Esophagus (tissue), 2 donors: ENCODE results near the gene SLC26A8. TPM values are rescaled to one million over a fixed set of nuclear protein-coding genes. Genes with fewer than 3 reads are reported as not detected.
"Not testable (repeated sequence)": the region's sequence is repeated elsewhere in the genome, so short reads cannot be mapped to it uniquely, and the experiment has no call there.

Source experiments
- H3K27ac ChIP-seq, 2 donors: one replicate each; pipeline ENCODE4 v1.5.1; 2013; ENCODE audit warnings: low read depth in 2 of 2, mild to moderate bottlenecking in 2 of 2, inconsistent platforms in 1 of 2, low read length in 1 of 2, moderate library complexity in 1 of 2
- H3K27me3 ChIP-seq, 2 donors: one replicate each; pipeline ENCODE4 v1.6.1; 2013; ENCODE audit warnings: low read length in 2 of 2, control low read depth in 1 of 2, mild to moderate bottlenecking in 1 of 2; ENCODE audit not compliant: insufficient read depth in 2 of 2, control insufficient read depth in 1 of 2
- H3K36me3 ChIP-seq, 2 donors: one replicate each; pipeline ENCODE4 v1.6.1; 2013; ENCODE audit warnings: low read length in 1 of 2; ENCODE audit not compliant: control insufficient read depth in 2 of 2, insufficient read depth in 2 of 2
- H3K4me1 ChIP-seq, 2 donors: one replicate each; pipeline ENCODE4 v1.6.1; 2013; ENCODE audit warnings: low read length in 1 of 2; ENCODE audit not compliant: control insufficient read depth in 2 of 2, insufficient read depth in 2 of 2
- H3K4me3 ChIP-seq, 2 donors: one replicate each; pipeline ENCODE4 v1.5.1; 2013; ENCODE audit warnings: low read length in 2 of 2, mild to moderate bottlenecking in 2 of 2, low read depth in 1 of 2, moderate library complexity in 1 of 2
- H3K9me3 ChIP-seq, 2 donors: one replicate each; pipeline ENCODE4 v1.6.1; 2013; ENCODE audit warnings: mild to moderate bottlenecking in 2 of 2, low read depth in 1 of 2, low read length in 1 of 2, moderate library complexity in 1 of 2; ENCODE audit not compliant: control insufficient read depth in 2 of 2, insufficient read depth in 1 of 2
- WGBS, 2 donors: extraction: QIAGEN DNeasy Blood & Tissue Kit; methylation state at CpG; one replicate each; pipeline ENCODE4 v1.1.7; 2013; 5-methylcytosine and 5-hydroxymethylcytosine counted together
- polyA plus RNA-seq, 2 donors: library from polyadenylated mRNA; stranded (reverse); fragments of 200-250 nt; gene quantifications; one replicate each; pipeline ENCODE4 v1.2.3, GENCODE V29; 2013
- donor health status: healthy with polysubstance abuse.
- donor health status: Bipolar disorder and iron deficiency.

The SLC26A8 gene
- polyA plus RNA-seq, 2 donors = 0.04 TPM; not detected in 1

DNA sequence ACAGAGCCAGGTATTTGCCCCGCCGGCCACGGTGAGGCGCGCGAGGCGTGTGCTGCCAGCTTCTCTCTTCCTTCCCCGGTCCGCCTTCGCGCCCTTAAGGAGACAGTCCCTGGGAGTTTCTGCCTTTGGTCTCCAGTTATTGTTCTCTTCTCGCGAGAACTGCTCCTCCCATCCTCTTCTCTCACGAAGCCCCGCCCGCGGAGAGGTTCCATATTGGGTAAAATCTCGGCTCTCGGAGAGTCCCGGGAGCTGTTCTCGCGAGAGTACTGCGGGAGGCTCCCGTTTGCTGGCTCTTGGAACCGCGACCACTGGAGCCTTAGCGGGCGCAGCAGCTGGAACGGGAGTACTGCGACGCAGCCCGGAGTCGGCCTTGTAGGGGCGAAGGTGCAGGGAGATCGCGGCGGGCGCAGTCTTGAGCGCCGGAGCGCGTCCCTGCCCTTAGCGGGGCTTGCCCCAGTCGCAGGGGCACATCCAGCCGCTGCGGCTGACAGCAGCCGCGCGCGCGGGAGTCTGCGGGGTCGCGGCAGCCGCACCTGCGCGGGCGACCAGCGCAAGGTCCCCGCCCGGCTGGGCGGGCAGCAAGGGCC, 3.2 kb upstream of the SLC26A8 start, which contains the start of gene MAPK14:
MAPK14 (plus strand) TSS at position 308 of the 587 bp plus-strand sequence. CDS start 350 bp downstream, outside the sequence.
- WGBS, 2 donors = 0% methylated on average over 62 of the region's 62 CpGs

DNA sequence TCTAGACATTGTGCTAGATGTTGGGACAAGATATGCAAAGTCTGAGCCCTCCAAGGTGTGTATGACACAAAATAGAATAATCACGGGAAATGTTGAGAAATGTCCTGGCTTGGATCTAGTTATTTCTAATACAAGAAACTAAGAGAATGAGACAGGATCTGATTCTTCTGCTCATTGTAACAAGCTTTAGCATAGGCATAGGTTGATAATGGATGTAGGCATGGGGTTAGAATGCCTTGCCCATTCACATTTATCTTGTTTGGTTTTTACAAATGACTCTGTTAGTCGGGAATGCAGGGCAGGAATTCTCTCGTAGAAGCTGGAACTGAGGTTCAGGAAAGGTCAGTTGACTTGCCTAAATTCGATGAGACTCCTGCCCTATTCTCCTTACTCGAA, 1.5 kb upstream of the SLC26A8 start:
- 68 to 69% methylated on average over 5 of the region's 5 CpGs for WGBS, 2 donors
- no peaks in the 10 kb centered on the region for H3K36me3 ChIP-seq
- no peaks in the 10 kb centered on the region for H3K4me1 ChIP-seq
- no peaks in the 10 kb centered on the region for H3K27me3 ChIP-seq
- H3K4me3 ChIP-seq = no peak overlapping the region
- H3K27ac ChIP-seq = no peak overlapping the region
- H3K9me3 ChIP-seq = no peaks in the 10 kb centered on the region

More for the DNA sequence above, 3.2 kb upstream of the SLC26A8 start, which contains the start of gene MAPK14:
- Histone ChIP-seq H3K27me3 (no peaks in the 10 kb centered on the region), H3K36me3 (no peaks in the 10 kb centered on the region), H3K9me3 (no peaks in the 10 kb centered on the region), H3K4me1 (no peaks in the 10 kb centered on the region), H3K27ac (peak within 1 kb of the TSS; percentile 91 to 97), H3K4me3 (peak within 1 kb of the TSS; percentile 94 to 98)

DNA sequence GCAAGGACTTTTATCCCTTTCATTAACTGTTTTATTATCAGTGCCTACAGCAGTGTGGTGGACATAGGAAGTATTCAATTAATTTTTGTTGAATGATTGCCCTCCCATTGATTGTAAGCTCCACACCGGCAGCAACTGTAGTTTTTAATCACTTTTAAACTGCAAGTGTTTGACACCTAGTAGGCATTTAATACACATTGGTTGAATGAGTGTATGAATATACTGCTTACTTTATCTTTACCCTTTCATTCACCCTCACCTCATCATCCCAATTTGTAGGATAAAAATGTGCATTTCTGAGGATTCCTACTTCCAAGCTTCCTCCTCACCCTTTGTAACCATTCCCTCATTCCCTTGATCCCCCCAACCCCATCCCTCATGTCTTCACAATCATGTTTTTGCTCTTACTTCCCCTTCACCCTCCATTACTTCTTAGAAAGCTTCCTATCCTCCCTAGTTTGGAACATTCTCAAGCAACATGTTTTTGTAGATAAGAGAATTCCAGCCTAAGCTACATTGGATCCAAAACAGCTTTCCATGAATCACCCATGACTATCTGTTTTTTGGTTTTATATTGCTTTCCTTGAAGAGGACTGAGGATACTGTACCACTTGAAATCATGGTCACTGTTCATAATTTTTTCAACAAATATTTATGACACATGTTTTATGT, 955 bp upstream of the SLC26A8 start:
- Histone ChIP-seq H3K4me3 (no peak overlapping the region), H3K27me3 (no peaks in the 10 kb centered on the region), H3K9me3 (no peaks in the 10 kb centered on the region), H3K27ac (no peak overlapping the region), H3K4me1 (no peaks in the 10 kb centered on the region), H3K36me3 (no peaks in the 10 kb centered on the region)
- WGBS, 2 donors = 86 to 94% methylated on average over 1 of the region's 1 CpG

DNA sequence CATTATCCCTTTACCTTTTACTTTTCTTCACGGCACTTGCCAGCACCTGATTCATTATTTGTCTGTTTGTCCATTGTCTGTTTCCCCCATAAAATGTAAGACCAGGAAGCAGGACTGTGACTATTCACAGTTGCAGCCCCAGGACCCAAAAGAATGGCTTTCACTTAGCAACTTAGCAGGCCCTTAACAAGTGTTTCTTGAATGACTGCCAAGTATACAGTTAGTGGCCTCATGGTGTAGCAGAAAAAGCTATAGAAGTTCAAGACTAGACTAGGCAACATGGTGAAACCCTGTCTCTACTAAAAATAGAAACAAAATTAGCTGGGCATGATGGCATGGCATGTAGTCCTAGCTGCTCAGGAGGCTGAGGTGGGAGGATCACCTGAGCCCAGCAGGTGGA, 4.3 kb downstream of the SLC26A8 start:
- WGBS, 2 donors = 2 to 27% methylated on average over 1 of the region's 1 CpG
- Histone ChIP-seq H3K9me3 (no peaks in the 10 kb centered on the region), H3K36me3 (no peaks in the 10 kb centered on the region), H3K4me3 (no peak overlapping the region), H3K4me1 (no peaks in the 10 kb centered on the region), H3K27ac (no peak overlapping the region), H3K27me3 (no peaks in the 10 kb centered on the region)

DNA sequence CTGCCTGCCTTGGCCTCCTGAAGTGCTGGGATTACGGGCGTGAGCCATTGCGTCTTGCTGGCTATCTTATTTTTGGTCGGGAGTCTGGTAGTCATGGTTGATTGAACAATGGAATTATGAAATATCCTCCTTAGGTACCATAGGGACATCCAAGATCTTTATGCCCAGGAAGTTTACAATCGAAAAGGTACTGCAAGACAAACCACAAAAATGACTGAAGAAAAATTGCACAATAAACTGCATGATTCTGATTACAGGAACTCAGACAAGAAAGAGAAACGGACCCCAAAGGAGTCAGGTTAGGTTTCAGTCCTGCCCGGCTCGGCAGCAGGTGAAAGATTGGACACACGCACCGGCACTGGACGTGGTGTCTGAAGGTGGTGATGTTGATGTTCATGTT, 5.3 kb downstream of the SLC26A8 start:
- Histone ChIP-seq H3K27ac (no peak overlapping the region), H3K4me3 (no peak overlapping the region)
- 89 to 90% methylated on average over 11 of the region's 11 CpGs for WGBS, 2 donors

DNA sequence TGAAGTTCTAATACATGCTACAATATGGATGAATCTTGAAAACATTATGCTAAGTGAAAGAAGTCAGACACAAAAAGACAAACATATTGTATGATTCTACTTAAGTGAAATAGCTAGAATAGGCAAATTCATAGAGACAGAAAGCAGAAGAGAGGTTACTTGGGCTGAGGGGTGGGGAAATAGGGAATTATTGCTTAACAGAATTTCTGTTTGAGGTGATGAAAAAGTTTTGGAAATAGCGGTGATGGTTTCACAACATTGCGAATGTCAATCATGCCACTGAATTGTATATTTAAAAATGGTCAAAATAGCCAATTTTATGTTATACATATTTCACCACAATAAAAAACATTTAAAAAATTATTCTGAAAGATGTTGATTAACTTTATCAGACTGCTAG, 6.1 kb downstream of the SLC26A8 start:
- Histone ChIP-seq H3K27me3 (no peaks in the 10 kb centered on the region), H3K36me3 (no peaks in the 10 kb centered on the region), H3K27ac (no peak overlapping the region), H3K4me1 (no peaks in the 10 kb centered on the region), H3K4me3 (no peak overlapping the region), H3K9me3 (no peaks in the 10 kb centered on the region)
- WGBS, 2 donors = 77 to 84% methylated on average over 2 of the region's 2 CpGs

More for the DNA sequence above, 5.3 kb downstream of the SLC26A8 start:
- no peaks in the 10 kb centered on the region for H3K4me1 ChIP-seq
- no peaks in the 10 kb centered on the region for H3K36me3 ChIP-seq
- no peaks in the 10 kb centered on the region for H3K9me3 ChIP-seq
- no peaks in the 10 kb centered on the region for H3K27me3 ChIP-seq

DNA sequence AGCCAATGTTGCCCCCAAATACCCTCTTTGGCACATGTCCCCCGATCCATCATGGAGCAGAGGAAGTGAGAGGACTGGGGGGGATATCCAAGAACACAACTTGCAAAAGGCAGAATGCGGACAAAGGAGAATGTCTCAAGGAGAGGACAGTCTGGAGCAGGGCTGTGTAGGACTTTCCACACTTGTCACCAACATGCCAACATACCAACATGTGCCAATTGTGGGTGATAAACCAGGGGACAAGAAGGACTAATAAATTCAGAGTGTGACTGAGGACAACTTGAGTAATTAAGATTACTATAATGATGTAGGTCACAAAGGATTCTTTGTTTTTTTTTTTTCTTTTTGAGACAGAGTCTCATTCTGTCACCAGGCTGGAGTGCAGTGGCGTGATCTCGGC, 8.8 kb downstream of the SLC26A8 start:
- no peak overlapping the region for H3K27ac ChIP-seq

DNA sequence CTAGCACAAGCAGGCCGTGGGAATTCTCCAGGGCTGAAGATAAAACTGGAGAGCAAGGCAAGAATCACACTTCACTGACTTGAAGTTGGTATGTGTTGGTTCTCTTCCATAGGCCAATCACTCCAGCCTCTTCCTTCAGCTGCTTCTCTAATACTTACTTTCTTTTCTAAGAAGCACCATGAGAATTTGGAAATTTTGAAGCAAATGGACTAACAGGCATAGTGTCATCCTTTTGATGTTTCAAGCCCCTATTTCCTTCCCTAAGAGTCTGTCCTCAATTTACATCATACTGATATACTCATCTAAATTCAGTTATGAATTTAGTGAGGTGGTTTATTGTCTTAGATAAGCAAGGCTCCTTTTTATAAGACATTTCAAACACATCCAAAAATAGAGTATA, 24.0 kb downstream of the SLC26A8 start:
- H3K27me3 ChIP-seq = no peaks in the 10 kb centered on the region
- no peak overlapping the region for H3K27ac ChIP-seq
- WGBS, 2 donors = 85 to 88% methylated on average over 1 of the region's 1 CpG
- H3K4me3 ChIP-seq = no peak overlapping the region
- H3K36me3 ChIP-seq = no peaks in the 10 kb centered on the region
- no peaks in the 10 kb centered on the region for H3K9me3 ChIP-seq
- no peaks in the 10 kb centered on the region for H3K4me1 ChIP-seq

More for the DNA sequence above, 8.8 kb downstream of the SLC26A8 start:
- no peaks in the 10 kb centered on the region for H3K36me3 ChIP-seq
- H3K9me3 ChIP-seq = no peaks in the 10 kb centered on the region
- H3K4me3 ChIP-seq = no peak overlapping the region
- 77 to 93% methylated on average over 4 of the region's 4 CpGs for WGBS, 2 donors
- no peaks in the 10 kb centered on the region for H3K27me3 ChIP-seq
- no peaks in the 10 kb centered on the region for H3K4me1 ChIP-seq

DNA sequence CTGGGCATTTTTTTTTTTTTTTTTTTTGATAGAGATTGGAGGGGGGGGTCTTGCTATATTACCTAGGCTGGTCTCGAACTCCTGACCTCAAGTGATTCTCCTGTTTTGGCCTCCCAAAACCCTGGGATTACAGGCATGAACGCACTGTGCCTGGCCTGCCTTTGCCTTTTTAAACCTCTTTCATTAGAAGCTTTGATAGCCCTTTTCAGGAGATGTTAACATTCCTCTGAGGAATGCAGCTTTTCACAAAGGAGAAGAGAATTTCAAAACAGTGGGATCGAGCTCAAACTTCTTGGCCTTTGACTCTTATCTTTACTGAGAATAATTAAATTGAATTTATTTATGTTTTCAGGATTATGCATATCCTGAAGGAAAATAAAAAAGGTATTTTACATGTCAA, 31.3 kb downstream of the SLC26A8 start:
- H3K36me3 ChIP-seq = no peaks in the 10 kb centered on the region
- no peak overlapping the region for H3K27ac ChIP-seq
- no peak overlapping the region for H3K4me3 ChIP-seq
- no peaks in the 10 kb centered on the region for H3K9me3 ChIP-seq
- H3K4me1 ChIP-seq = no peaks in the 10 kb centered on the region
- 75 to 77% methylated on average over 3 of the region's 3 CpGs for WGBS, 2 donors
- H3K27me3 ChIP-seq = no peaks in the 10 kb centered on the region

DNA sequence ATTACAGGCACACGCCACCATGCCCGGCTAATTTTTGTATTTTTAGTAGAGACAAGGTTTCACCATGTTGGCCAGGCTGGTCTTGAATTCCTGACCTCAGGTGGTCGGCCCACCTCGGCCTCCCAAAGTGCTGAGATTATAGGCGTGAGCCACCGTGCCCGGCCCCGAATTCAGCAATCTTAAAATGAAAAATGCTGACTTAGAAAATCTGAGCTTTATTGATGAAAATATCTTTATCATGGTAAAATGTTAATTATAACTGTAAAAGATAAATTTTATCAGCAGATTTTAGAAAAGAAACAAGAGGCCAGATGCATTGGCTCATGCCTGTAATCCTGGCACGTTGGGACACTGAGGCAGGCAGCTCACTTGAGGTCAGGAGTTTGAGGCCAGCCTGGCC, 36.4 kb downstream of the SLC26A8 start:
- H3K36me3 ChIP-seq, H3K4me3 ChIP-seq, H3K4me1 ChIP-seq, H3K9me3 ChIP-seq, H3K27me3 ChIP-seq, H3K27ac ChIP-seq: not testable (repeated sequence)
- 86 to 92% methylated on average over 9 of the region's 9 CpGs for WGBS, 2 donors
